GM19438 (cell line): Measurements from ENCODE around the gene LYZL6.
A peak's percentile ranks its signal among the peaks of the same experiment; 100 is the strongest.
"Not testable (repeated sequence)": the region's sequence is repeated elsewhere in the genome, so short reads cannot be mapped to it uniquely, and the experiment has no call there.

Experiments used
- ATAC-seq: cut with Tn5 transposase; IDR thresholded peaks from one replicate; pipeline ENCODE4 v1.9.1; 2021; ENCODE audit warnings: low read depth; ENCODE audit not compliant: unreplicated experiment

Gene LYZL6

DNA sequence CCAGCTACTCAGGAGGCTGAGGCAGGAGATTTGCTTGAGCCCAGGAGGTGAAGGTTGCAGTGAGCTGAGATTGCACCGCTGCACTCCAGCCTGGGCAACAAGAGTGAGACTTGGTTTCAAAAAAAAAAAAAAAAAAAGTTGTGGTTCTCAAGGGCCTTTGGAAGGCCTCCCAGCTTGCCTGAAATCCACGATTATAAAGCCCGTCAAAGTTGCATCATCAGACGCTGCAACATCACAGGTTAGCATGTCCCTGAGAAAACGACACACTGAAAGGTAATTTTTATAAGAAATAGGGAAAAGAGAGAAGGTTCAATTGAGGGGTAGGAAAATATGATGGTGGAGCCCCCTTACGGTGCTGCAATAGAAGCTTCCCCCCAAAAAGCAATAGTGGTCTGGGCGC is 4.6 kb upstream of the LYZL6 start:
- ATAC-seq, result no peak

DNA sequence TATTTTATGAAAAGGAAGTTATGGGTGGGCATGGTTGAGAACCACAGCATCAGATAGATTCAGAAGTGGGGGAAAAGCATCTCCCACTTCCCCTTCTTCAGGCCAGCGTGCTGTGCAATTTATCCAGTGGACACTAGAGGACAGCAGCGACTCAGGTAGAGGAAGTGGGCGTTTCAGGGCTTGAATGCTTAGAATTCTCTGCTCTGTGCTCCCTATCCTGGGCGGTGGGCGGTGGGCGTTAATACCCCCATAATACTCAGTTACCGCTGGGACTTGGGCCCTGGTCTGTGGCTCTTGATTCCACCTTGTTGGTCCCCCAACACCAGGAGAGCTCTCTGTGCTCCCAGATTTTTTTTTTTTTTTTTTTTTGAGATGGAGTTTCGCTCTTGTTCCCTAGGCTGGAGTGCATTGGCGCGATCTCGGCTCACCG is 3.7 kb upstream of the LYZL6 start:
- no peak for ATAC-seq

DNA sequence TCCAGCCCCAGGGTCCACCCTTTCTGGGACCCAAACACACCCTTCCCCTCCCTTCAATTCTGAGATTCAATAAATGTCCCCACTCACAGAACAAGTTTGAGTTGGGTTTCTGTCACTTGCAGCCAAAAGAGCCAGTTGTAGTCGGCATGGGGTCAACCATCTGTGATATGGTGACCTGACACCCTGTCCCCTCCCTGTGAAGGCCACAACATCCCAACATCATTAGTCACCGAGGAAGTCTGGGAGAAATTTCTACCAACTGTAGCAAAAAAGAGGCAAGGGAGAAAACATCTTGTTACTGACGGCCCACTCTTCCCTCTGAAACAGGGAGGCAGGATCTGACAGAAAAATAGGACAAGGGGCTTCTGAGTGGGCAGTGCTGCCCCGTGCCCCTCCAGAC is 638 bp upstream of the LYZL6 start:
- ATAC-seq, result no peak

DNA sequence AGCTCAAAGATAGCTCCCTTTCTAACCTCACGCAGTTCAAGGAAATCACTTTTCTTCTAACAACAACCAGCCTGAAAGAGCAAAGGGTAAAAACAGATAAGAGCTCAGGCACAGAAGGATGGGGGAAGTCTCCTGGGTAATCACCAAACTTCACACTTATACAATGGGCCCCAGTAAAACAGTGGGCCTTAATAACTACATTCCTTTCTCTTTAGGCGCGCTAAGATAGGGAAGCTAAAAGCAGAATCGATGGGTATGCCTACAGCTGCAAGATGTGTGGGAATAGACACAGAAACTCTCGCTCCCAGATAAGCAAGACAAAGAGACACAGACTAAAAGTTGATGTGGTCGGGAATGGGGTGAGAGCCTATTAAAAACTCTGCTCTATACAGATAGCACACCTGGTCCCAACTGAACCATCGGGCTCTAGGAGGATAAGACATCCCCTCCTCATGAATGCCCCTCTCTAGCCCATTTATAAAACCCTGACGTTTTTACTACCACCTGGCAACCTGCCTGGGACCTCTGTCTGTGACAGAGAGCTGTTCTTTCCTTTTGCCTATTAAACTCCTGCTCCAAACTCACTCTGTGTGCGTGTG is 826 bp downstream of the LYZL6 start:
- ATAC-seq, result no peak

DNA sequence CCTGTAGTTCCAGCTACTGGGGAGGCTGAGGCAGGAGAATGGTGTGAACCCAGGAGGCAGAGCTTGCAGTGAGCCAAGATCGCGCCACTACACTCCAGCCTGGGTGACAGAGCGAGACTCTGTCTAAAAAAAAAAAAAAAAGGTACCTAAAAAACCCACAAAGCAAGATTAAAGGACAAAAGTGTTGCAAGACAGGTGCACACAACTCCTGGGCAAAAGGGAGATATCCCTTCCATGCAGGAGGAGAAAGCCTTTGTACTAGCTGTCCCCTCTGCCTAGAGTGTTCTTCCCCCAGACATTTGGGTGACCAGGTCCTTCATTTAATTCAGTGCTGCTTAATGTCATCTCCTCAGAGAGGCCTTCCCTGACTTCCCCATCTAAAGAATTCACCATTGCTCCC is 5.0 kb downstream of the LYZL6 start:
- ATAC-seq, result not testable (repeated sequence)

DNA sequence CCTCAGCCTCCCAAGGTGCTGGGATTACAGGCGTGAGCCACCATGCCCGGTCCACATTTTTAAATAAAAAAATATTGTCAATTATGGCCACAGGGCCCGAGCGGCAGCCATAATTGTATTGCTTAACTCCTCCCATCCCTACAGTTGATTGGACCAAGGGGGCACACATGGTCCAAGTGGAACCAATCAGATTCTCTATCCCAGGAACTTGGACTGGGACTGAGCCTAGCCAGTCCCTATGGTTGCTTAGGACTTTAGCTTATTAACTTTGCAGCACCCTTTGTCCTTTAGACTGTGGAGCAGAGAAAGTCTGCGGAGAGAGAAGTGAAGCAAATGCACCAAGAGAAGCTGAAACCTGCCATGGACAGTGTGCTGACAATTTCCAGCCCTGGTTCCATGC is 7.5 kb downstream of the LYZL6 start:
- no peak for ATAC-seq

DNA sequence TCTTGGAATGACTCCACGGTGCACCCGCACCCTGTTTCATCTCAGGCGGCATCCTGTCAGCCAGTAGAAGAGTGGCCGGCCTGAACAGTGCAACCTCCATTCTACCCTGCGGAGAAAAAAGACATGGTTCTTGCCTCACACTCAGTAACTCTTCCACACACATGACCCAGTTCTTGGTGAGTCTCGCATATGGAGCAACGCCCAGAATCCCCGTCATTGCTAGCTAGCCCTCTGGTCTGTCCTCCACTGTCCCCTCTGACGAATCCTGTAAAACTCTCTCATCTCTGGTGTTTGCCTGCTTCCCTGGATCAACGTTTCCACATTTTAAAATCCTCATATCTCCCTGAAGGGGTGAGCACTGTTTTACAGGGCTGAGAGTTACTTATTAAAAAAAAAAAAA is 8.8 kb downstream of the LYZL6 start:
- no peak for ATAC-seq

DNA sequence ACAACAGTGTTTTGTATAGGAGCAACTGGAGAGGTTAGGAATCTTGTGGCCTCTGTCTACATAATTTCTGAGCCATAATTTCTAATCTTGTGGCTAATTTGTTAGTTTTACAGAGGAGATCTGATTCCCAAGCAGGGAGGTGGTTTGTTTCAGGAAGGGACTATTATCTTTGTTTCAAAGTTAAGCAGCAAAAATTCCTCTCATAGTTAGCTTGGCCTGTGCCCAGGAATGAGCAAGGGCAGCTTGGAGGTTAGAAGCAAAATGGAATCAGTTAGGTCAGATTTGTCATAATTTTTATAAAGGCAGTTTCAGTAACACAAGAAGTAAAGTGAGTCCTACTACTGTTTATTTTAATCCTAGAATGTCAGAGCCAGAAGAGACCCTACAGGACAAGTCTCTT is 10.9 kb downstream of the LYZL6 start:
- no peak for ATAC-seq

DNA sequence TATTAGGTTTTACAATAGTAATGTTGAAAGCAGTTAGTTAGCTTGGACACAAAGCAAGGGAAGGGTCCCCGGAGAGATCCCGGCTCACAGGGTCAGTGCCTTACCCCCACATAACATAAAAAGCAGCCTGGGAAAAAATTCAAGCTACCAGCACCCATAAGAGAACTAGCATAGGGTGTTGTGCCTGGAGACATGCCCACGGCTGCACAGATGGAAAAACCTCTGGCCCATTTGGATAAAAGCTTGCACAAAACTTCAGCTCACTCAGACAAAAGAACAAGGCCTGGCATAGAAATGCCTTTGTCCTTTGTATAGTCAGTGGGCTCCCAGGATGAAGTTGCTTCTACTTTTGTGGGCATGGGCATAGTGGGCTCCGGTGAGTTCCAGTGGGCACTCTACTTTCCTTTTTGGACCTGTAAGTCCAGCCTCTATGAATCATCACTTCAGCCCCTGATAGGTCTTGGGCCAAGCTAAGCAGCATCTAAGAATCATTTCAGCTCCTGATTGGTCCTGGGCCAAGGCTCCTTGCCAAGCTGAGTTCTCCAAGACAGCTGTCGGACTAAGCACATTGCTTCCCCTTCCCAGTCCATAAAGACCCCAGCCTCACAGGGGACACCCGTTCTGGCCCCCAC is 11.6 kb downstream of the LYZL6 start:
- no peak for ATAC-seq

DNA sequence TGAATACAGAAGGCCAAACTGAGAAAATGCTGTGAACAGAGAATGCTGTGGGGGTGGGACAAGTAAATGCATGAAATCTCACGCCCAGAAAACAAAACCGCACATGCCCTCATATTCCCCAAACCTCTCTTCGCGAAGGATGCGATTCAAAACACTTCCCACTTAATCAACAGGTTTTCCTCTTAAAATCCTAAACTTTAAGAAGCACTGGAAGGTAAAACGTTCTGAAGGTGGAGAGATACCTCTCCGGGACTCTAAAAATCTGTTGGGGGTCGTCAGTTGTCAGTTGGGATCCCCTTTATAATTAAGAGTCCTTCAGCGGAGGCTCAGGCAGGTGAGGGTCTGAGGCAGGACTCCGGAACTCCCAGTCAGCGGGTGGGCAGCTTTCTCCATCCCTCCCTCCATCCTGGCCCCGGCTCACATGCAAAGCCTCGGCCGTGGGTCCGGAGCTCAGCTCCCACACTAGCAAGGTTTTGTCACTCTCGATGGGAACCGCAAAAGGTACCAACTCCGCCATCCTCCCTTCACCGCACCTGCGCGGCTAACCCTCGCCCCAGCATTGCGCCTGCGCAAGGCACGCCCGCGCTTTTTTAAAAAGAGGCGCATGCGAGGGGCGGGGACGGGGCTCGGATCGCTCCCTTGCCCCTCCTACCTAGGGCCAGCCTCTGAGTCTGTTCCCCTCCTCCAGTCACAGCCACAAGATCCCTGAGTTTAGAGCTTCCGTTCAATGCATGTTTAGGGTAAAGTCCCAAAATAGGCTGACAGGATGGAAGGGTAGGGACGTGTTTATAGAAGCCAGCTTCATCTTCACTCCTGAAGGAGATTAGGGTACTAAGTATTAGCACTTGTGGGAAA is 13.1 kb downstream of the LYZL6 start, which contains the start of gene RDM1:
TSS of gene RDM1 (minus strand) at position 563 of the 855 bp plus-strand sequence. CDS start at position 517, 46 bp downstream.
- ATAC-seq, result peak; percentile 78

DNA sequence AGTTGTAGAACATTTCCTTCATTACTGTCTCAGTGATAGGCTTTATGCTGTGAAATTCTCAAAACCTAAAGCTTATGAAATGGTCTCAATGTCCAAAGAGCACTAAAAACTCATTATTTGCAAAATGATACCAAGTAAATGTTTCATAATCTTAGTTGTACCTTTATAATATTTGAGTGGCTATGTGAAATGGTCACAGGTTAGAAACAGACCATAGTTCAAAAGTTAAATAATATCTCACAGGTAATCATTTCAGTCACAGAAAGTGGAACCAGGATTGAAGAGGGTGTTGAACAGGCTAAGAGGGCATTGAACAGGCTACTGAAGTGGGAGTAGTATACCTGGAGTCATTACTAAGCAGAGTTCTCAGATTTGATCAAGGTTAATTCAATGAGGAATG is 15.8 kb downstream of the LYZL6 start:
- no peak for ATAC-seq

DNA sequence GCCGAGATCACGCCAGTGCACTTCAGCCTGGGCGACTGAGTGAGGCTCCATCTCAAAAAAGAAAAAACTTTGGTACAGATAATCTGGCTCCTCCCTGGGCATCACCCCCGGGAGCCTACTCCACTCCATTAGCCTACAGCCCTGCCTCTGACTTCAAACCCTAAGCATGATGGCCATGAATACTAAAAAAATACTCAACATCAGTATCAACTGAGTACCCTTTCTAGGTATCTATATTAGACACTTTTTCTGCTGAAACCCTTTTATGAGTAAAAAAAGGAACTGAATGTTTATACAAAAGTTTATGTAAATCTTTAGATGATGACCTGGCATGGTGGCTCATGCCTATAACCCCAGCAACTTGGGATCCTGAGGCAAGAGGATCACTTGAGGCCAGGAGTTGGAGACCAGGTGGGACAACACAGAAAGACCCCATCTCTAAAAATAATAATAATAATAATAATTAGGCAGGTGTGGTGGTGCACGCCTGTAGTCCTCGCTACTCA is 19.9 kb downstream of the LYZL6 start:
- ATAC-seq, result no peak

DNA sequence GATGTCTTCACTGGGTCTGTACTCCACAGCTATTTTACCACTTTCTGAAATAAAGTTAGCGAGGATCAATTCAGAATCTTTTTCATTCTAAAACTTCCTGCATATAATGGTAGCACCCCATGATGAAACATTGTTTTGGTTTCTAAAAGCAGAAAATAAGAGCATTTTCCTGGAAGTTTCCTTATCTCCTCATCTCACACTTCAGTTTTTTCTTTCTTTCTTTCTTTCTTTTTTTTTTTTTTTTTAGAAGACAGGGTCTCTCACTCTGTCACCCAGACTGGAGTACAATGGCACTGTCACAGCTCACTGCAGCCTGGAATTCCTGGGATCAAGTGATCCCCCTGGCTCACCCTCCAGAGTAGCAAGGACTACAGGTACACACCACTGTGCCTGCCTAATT is 23.3 kb downstream of the LYZL6 start:
- no peak for ATAC-seq

DNA sequence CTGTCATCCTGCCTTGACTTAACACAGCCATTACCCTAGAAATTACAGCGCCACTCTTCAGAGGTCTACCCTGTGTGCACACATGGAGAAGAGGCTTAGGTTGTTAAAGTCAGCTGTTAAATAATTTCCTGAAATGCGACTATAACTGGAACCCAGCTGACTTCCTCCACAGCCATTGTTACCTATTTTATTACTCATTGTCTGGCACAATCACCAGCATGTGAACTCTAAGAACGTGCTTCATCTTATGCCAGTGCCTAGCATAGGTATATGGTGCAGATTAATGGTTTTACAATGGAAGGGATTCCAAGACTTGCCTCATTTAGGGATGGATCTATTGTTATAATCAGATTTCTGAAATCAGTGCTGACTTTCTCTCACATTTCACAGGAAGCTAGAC is 24.8 kb downstream of the LYZL6 start:
- ATAC-seq, result no peak

DNA sequence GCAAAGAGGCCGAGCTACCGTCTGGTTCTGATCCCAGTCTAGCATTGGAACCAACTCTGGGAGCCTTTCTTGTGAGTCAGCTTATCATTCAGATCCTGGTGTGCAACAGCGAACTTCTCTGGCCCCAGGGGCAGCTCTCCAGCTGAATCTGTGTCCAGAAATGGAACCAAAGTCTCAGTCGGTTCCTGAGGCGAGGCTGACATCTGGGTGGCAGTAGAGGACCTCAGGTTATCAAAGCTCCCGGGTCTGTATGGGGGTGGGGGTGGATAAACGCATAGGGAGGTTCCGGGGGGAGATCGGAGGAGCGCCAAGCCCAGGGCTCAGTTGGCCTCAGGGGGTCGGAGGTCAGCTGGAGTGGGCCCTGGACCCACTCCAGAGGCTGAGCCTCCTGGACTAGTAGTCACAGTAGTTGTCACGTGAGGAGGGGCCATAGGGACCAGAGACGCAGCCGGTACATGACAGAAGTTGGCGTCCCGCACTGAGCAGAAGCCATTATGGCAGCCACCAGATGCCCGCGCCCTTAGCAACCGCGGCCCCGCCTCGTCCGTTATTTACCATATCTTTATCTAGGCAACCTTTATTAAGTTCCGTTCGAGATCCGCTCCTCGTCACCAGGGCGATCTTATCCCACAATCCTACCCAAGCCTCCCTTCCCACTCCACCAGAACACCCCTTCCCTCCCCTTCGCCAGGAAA is 25.8 kb downstream of the LYZL6 start:
- ATAC-seq, result no peak

DNA sequence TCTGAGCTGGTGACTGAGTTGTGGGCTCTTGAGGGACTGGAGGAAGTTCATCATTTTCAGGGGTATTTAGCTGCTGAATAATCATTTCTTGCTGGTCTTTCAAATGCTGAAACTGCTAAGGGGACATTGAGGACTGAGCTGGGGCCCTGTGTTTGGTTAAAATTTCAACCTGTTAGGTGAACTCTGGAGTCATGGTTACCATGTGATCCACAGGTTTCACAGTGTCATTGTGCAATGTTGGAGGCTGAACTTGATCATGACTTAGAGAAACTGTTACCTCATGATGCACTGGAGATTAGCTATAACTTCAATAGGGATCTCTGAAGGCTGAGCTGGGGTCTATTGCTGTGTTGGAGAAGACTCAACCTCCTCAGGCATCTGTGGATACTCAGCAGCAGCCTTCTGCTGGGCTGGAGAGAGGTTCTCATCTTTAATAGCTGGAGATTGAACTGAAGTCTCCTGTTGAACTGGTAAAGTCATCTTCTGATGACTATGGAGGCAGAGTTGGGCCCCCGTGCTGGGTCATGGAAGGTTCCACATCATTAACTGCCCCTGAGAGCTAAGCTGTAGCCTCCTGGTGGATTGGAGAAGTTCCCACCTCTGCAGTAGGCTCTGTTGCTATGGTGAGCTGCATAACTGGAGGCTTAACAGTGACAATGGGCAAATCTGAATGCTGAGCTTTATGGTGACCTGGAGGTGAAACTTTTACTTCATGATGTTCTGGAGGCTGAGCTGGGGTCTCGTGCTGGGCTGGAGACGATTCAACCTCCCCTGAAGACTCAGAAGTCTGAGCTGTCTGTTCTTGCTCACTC is 28.2 kb downstream of the LYZL6 start:
- ATAC-seq, result no peak

DNA sequence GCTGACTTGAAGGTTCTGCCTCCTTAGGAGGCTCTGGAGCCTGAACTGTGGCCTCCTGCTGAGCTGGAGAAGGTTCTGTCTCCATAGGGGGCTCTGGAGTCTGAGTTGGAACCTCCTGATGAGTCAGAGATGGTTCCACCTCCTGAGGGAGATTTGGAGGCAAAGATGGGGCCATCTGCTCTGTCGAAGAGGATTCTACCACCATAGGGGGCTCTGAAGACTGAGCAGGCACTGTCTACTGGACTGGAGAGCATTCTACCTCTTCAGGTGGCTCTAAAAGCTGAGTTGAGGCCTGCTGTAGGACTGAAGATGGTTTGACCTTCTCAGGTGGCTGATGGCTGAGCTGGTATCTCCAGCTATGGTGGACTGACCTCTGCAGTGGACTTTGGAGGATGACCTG is 29.2 kb downstream of the LYZL6 start:
- ATAC-seq, result no peak

DNA sequence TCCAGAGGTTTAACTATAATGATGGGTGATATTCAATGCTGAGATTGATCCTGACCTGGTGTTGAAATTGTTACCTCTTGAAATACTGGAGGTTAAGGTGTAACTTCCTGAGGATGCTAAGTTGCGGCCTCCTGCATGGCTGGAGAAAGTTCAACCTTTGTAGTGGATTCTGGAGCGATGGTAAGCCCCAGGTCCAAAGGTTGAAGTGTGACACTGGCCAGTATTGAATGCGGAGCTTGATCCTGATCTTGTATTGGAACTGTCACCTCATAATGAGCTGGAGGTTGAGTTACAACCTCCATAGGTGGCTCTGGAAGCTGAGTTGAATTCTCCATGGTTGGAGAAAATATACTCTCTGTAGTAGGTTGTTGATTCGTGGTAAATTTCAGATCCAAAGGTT is 29.9 kb downstream of the LYZL6 start:
- no peak for ATAC-seq

DNA sequence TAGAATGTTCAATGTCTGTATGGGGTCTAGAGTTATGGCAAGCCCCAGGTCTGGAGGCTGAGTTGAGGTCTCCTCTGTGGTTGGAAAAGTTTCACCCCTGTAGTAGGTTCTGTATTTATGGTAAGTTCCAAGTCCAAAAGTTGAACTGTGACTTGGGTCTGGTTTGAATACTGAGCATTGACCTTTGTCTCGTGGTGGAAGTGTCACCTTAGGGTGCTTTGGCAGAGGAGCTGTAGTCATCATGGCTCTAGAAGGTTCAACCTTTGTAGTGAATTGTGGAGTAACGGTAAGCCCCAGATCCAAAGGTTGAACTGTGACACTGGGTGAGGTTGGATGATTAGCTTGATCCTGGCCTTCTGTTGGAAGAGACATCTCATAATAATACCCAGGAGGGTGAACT is 30.6 kb downstream of the LYZL6 start:
- ATAC-seq, result no peak

DNA sequence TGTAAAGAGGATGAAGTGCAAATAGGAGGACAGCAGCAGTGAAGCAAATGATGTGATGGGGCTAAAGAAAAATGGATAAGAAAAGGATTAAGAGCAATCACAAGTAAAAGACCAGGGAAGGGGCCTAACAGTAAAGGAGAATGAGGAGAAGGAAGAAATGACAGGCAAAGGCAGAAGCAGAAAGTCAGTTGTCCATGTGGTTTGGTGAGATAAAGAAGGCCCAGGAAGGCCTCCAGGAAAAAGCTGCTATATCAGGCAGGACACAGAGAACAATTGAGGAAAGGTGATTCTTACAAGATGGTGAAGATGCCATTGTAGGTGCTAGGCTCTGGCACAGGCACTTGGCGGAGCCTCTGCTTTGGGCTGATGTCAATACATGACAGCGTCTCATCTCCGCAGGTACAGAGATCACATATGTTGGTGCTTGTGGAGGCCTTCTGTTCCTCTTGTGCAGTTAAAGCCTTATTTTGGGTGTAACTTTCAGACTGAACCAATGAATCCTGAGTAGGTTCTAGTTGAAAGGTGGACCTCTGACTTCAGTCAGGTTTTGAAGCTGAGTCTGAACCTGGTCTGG is 31.1 kb downstream of the LYZL6 start:
- no peak for ATAC-seq
